ENCODE data around the gene TUFM.

GRCh38 chr16:28891964-28892890, 46.1 kb upstream of the TUFM start:
- no peak for TF ChIP-seq CTCF (IDR thresholded peaks at IDR 0.05 in 8 of 11, conservative IDR thresholded peaks at IDR 0.05 in 3 of 11)
- no peak for TF ChIP-seq POLR2AphosphoS5 (IDR thresholded peaks at IDR 0.05)
- TF ChIP-seq POLR2A (IDR thresholded peaks at IDR 0.05) = no peak
